Activated CD8-positive, alpha-beta memory T cell treated with anti-CD3 and anti-CD28 coated beads, Interleukin-2, amount 50 U/mL, for 48 hours (primary cell): ENCODE data around the gene IZUMO4.
"Not testable (repeated sequence)": the region's sequence is repeated elsewhere in the genome, so short reads cannot be mapped to it uniquely, and the experiment has no call there.

Experiments
- DNase-seq: peaks from one replicate; pipeline ENCODE4 v3.0.0-alpha.2; 2020

Gene IZUMO4

GRCh38 chr19:2083174-2083854 is 13.4 kb upstream of the IZUMO4 start:
- DNase-seq, result peak; percentile 78

- peak; percentile 94 for DNase-seq
Observed at GRCh38 chr19:2084993-2085720, 11.6 kb upstream of the IZUMO4 start.

DNA sequence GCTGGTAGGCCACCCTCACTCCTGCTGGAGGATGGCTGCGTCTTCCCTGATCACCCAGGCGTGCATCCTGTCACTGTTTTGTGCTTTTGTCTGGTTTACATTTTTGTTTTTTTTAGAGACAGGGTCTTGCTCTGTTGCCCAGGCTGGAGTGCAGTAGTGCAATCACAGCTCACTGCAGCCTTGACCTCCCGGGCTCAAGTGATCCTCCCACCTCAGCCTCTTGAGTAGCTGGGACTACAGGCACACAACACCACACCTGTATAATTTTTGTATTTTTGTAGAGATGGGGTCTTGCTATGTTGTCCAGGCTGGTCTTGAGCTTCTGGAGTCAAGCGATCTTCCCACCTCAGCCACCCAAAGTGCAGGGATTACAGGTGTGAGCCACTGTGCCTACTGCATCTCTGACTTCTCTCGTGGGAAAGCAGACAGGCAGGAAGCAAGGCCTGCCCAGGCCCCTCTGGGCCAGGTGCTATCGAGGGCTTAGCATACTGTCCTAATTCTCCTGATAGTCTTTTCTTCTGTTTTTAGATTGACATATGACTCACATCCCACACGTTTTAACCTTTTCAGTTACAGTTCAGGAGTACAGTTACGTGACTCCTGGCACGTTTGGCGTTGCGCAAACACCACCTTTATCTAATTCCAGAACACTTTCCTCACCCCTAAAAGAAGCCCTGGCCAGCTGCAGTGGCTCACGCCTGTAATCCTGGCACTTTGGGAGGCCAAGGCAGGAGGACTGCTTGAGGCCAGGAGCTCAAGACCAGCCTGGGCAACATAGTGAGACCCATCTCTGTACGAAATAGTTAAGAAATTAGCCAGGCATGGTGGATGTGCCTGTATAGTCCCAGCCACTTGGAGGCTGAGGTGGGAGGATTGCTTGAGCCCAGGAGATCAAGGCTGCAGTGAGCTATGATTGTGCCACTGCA is 9.8 kb upstream of the IZUMO4 start:
- peak; percentile 79 for DNase-seq

DNA sequence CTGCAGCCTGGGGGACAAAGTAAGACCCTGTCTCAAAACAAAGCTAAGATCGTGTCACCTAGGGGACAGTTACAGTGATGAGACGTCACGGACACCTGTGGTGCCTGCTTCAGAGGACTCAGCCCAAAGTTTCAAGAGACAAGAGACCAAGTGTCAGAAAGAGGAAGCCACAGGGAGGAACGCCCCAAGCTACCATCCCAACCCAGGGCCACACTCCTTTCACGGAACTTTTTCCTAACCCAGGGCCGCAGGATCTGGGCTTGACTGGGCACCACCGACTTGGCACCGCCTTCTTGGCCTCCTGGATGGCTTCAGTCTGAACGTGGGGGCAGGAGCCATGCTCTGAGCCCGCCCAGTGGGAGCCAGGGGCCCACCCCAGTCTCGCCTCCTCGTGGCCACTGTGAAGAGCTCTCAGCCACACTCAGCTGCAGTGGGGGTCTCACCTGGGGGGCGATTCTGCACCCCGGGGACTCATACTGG is 9.1 kb upstream of the IZUMO4 start:
- no peak for DNase-seq

DNA sequence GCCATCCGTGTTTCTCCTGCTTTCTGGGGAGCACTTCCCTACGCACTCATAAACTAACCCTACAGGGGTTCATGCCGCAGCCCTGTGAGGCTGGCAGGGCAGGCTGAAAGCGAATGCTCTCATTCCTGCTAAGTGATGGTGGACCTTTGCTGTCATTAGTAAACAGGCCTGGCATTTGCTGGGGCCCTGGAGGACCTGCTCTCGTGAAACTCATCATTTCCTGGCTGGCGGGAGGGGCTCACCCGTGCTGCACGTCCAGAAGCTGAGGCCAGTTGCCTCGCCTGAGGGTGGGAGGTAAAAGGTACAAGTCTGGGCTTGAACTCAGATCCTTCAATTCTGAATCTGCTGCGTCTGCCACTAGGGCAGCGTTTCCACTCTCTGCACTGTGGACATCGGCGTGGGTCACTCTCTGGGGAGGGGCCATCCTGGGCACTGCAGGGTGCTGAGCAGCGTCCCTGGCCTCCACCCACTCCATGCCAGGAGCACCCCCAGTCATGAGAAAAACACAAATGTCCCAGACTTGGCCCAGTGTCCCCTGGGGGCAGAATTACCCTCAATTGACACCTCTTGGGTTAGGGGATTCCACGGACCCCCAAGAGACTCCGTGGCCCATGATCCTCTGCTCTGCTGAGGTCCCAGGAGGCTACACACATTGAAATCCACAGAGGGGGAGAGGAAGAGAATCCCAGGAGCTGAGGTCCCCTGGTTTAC is 7.6 kb upstream of the IZUMO4 start:
- DNase-seq, result no peak

- no peak for DNase-seq
Observed at GRCh38 chr19:2089727-2090053, 7.0 kb upstream of the IZUMO4 start.

DNA sequence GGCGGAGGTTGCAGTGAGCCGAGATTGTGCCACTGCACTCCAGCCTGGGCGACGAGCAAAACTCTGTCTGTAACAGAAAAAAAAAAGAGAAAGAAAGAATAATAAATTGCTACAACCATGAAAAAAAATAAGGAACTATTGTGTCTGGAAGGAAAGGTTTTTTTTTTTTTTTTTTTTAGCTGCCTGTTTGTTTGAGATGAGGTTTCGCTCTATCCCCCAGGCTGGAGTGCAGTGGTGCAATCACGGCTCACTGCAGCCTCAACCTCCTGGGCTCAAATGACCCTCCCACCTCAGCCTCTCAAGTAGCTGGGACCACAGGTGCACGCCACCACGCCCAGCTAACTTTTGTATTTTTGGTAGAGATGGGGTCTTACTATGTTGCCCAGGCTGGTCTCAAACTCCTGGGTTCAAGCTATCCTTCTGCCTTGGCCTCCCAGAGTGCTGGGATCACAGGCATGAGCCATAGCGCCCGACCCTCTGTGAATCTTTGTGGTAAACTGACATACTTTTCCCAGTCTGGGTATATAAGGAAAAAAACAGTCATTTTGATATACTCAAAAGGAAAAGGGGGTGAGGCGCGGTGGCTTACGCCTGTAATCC is 4.7 kb upstream of the IZUMO4 start:
- DNase-seq, result not testable (repeated sequence)

- no peak for DNase-seq
Observed at GRCh38 chr19:2096034-2096479, 658 bp upstream of the IZUMO4 start, which contains the start of gene MOB3A. Gene MOB3A, minus strand, starts transcription at chr19:2096326. Its CDS starts 17,766 bp downstream, at chr19:2078560.

GRCh38 chr19:2097203-2097885 is 629 bp downstream of the IZUMO4 start:
- DNase-seq, result no peak

DNA sequence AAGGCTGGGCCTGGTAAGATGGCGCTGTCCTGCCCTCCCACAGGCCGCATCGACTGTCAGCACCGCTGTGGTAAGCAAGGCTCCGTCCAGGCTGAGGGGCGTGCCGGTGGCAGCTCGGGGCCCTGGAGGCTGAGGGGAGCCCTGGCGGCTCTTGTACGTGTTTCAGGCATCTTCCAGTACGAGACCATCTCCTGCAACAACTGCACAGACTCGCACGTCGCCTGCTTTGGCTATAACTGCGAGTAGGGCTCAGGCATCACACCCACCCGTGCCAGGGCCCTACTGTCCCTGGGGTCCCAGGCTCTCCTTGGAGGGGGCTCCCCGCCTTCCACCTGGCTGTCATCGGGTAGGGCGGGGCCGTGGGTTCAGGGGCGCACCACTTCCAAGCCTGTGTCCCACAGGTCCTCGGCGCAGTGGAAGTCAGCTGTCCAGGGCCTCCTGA is 1.2 kb downstream of the IZUMO4 start:
- no peak for DNase-seq

GRCh38 chr19:2099054-2099501 is 2.4 kb downstream of the IZUMO4 start:
- DNase-seq, result no peak

- DNase-seq, result no peak
Observed at GRCh38 chr19:2099937-2100718, 3.4 kb downstream of the IZUMO4 start.

DNA sequence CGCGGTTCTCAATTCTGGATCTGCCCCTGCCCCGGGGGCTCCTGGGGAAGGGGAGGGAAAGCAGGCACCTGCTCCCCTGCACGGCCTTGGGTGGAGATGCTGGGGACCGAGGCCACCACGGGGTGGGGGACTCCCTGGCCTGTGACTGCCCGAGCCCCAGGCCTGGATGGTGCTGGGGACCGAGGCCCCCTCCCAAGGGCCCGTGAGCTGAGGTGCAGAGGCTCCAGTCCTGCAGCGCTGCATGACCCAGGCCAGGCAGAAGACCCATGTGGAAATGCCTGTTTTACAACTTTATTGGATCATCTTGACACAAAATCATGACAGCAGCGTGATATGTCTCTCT is 4.0 kb downstream of the IZUMO4 start:
- no peak for DNase-seq

DNA sequence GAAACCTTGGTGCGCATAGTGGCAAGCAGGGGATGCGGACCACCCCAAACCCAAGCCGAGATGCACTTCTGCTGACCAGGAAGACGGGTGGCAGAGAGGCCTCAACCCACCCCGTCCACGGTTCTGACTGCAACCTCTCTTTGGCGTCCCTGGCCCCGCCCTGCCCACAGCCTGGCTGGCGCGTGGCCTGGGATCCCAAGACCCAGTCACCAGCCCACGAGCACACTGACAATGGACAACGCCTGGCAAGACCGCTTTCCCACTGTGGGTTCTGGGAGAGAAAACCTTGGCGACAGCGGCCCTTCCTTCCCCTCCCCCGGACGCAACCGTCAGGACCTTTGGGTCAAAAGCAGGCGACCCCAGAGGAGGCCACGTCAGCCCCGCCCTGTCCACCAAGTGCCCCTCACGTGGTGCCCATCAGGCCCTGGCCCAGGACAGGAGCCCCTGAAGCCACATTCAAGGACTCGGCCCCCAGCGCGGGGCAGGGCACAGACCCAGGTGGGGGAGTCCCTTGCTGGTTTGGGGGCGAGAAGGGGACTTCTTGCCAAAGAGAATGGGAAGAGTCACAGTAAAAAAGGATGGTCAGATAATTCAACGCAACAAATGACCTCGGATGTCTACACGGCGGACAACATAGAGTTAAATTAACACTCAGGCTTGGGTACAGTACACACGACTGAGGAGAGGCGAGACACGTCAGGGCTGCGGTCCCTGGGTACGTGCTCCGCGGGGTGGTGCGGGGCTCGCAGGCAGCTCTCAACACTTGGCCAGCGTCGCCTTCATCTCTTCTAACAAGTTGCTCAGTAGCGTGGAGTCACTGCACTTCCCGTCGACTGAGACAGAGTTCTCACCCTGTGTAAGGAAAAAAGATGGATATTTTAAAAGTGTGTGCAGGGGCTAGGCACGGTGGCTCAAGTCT is 5.0 kb downstream of the IZUMO4 start:
- DNase-seq, result no peak

GRCh38 chr19:2103045-2103707 is 6.5 kb downstream of the IZUMO4 start:
- no peak for DNase-seq

GRCh38 chr19:2108251-2109016 is 11.7 kb downstream of the IZUMO4 start:
- DNase-seq, result no peak

GRCh38 chr19:2109046-2109864 is 12.5 kb downstream of the IZUMO4 start:
- no peak for DNase-seq
